Osteoblast (primary cell): ENCODE results near the gene TMEM35A. TPM values are rescaled to one million over a fixed set of nuclear protein-coding genes. Genes with fewer than 3 reads are reported as not detected.

Experiments
- DNase-seq: peaks from one replicate; pipeline ENCODE4 v3.0.0; 2011; ENCODE audit warnings: low spot score, mixed read lengths; ENCODE audit not compliant: insufficient read length; ENCODE audit errors: missing footprints
- H2AFZ ChIP-seq: 2 replicates; pipeline ENCODE4 v1.6.0; 2011; ENCODE audit warnings: mild to moderate bottlenecking, low read length
- H3K27ac ChIP-seq: 2 replicates; pipeline ENCODE4 v1.5.1; 2011; ENCODE audit warnings: mild to moderate bottlenecking, low read depth, low read length, moderate library complexity
- H3K27me3 ChIP-seq: 2 replicates; pipeline ENCODE4 v1.6.0; 2012; ENCODE audit warnings: mild to moderate bottlenecking, control low read depth, inconsistent platforms, low read length, moderate library complexity; ENCODE audit not compliant: insufficient read depth
- H3K36me3 ChIP-seq: 2 replicates; pipeline ENCODE4 v1.5.1; 2011; ENCODE audit warnings: mild to moderate bottlenecking, low read length, control low read depth, moderate library complexity; ENCODE audit not compliant: insufficient read depth
- H3K4me1 ChIP-seq: 2 replicates; pipeline ENCODE4 v1.5.1; 2011; ENCODE audit warnings: mild to moderate bottlenecking, low read length, control low read depth, moderate library complexity; ENCODE audit not compliant: insufficient read depth
- H3K4me2 ChIP-seq: 2 replicates; pipeline ENCODE4 v1.6.0; 2011; ENCODE audit warnings: mild to moderate bottlenecking, low read length; ENCODE audit not compliant: insufficient read depth
- H3K4me3 ChIP-seq: fragments of 200-600 bp; sonication (generic); 3 replicates; pipeline ENCODE4 v1.5.1; 2012; ENCODE audit warnings: mild to moderate bottlenecking, low read length, inconsistent platforms; ENCODE audit not compliant: insufficient read depth
- H3K79me2 ChIP-seq: 2 replicates; pipeline ENCODE4 v1.6.0; 2012; ENCODE audit warnings: mild to moderate bottlenecking, low read length, control low read depth, inconsistent platforms; ENCODE audit not compliant: insufficient read depth
- H3K9me3 ChIP-seq: 2 replicates; pipeline ENCODE4 v1.5.1; 2011; ENCODE audit warnings: low read depth, low read length, control low read depth
- H4K20me1 ChIP-seq: 2 replicates; pipeline ENCODE4 v1.6.0; 2012; ENCODE audit warnings: mild to moderate bottlenecking, low read length, control low read depth; ENCODE audit not compliant: insufficient read depth
- CTCF ChIP-seq: IDR thresholded peaks from 2 replicates; pipeline ENCODE4 v1.5.1; 2011; ENCODE audit warnings: mild to moderate bottlenecking, low read depth, low read length, moderate library complexity; ENCODE audit errors: extremely low read depth
- total RNA-seq: library from RNA; depleted of rRNA; stranded (reverse); fragments of >200 nt; gene quantifications from 2 replicates; pipeline ENCODE4 v1.2.3, GENCODE V29; 2012

Gene TMEM35A
- total RNA-seq, 1 donor, result 1.1 TPM

- Histone ChIP-seq H3K36me3 (no peaks in the 10 kb centered on the region), H3K4me2 (peak overlapping the region; percentile 55), H3K4me3 (peak overlapping the region; percentile 35), H3K4me1 (peaks cover 3% of the 10 kb centered on the region), H3K9me3 (no peaks in the 10 kb centered on the region), H3K27ac (peak overlapping the region; percentile 52), H3K79me2 (no peaks in the 10 kb centered on the region), H2AFZ (peak overlapping the region; percentile 23), H4K20me1 (no peaks in the 10 kb centered on the region), H3K27me3 (no peaks in the 10 kb centered on the region)
- peak; percentile 84 for DNase-seq
- no peak for TF ChIP-seq CTCF
These were observed 21.5 kb upstream of the TMEM35A start for GRCh38 chrX:101057093-101057714.

DNA sequence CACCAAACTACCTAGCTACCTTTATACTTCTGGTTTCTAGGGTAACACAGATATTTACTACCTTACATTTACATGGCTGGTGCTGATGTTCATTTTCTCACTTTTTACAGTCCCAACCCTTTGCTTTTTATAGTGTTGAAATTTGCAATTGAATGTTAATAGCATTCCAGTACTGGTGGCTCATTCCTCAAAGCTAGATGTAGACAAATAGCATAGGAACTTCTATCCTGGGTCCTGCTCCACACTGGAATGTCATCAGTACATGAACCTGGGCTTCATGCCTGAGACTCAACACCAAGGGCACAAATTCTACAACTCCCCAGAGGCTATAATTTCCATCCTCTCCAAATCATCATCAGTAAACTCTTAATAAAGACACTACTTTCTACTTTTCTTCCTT is 16.5 kb upstream of the TMEM35A start:
- no peak for TF ChIP-seq CTCF
- Histone ChIP-seq H3K36me3 (no peaks in the 10 kb centered on the region), H3K4me3 (no peak overlapping the region), H3K27ac (no peak overlapping the region), H2AFZ (no peak overlapping the region), H4K20me1 (no peaks in the 10 kb centered on the region), H3K79me2 (no peaks in the 10 kb centered on the region), H3K27me3 (no peaks in the 10 kb centered on the region), H3K4me1 (peaks cover 6% of the 10 kb centered on the region), H3K4me2 (no peak overlapping the region), H3K9me3 (no peaks in the 10 kb centered on the region)
- DNase-seq, result no peak

DNA sequence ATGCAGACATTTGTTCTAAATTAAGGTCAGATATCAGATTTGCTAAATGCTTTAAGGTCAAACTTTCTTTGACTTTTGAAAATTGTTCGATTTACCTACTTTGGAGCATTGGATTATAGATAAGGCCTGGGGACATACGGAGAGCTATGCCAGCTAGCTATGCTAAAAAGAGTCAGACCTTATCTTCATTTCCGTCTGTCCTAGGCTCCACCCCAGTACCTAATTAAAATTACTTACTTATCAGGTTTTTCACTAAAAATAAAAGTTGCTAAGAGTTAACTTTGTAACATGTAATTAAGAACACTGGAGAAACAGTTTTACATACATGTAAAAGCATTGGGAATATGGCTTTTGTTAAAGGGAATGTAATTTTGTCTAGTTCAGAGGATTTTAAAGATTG is 7.1 kb upstream of the TMEM35A start:
- Histone ChIP-seq H3K27ac (no peak overlapping the region), H3K79me2 (no peaks in the 10 kb centered on the region), H3K36me3 (no peaks in the 10 kb centered on the region), H4K20me1 (no peaks in the 10 kb centered on the region), H3K4me1 (no peaks in the 10 kb centered on the region), H3K4me2 (no peak overlapping the region), H3K27me3 (no peaks in the 10 kb centered on the region), H2AFZ (no peak overlapping the region), H3K4me3 (no peak overlapping the region), H3K9me3 (no peaks in the 10 kb centered on the region)
- DNase-seq, result no peak
- no peak for TF ChIP-seq CTCF

DNA sequence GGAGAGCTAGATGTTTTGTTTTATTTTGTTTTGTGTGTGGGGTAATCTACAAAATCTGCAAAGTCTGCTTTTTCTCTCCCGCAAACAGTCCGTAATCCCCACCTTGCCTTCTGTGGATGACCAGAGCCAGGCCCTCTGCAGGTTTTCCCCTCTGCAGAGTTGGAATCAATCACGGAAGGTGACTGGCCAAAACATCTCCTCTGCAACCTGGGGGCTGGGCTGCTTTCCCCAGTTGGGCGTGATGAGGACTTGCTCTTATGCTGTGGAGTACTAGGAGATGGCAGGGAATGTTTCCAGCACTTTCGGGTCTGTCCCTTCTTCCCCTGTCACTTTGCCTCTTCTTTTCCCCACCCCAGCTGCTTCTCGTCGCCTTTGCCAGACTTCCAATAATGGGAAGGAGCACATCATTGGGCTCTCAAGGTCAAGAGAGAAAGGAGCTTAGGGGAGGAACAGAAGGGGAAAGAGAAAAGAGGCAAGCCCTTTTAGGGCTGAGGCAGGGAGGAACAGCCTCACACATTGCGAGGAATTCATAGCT is 1.1 kb downstream of the TMEM35A start:
- no peak for DNase-seq

More for the DNA sequence above, 1.1 kb downstream of the TMEM35A start:
- H3K4me2 ChIP-seq, result peak overlapping the region; percentile 81
- H4K20me1 ChIP-seq, result no peaks in the 10 kb centered on the region
- TF ChIP-seq CTCF, result no peak
- peak overlapping the region; percentile 74 for H3K4me3 ChIP-seq
- H2AFZ ChIP-seq, result no peak overlapping the region
- H3K27ac ChIP-seq, result no peak overlapping the region
- H3K4me1 ChIP-seq, result peaks cover 3% of the 10 kb centered on the region
- no peaks in the 10 kb centered on the region for H3K36me3 ChIP-seq
- no peaks in the 10 kb centered on the region for H3K9me3 ChIP-seq
- no peaks in the 10 kb centered on the region for H3K79me2 ChIP-seq
- no peaks in the 10 kb centered on the region for H3K27me3 ChIP-seq
